HFFc6 (cell line): ENCODE results near the gene BFSP1. TPM values are rescaled to one million over a fixed set of nuclear protein-coding genes. Genes with fewer than 3 reads are reported as not detected.

Experiments used
- DNase-seq: peaks from one replicate; pipeline ENCODE4 v3.0.0-alpha.2; 2018
- H3K27ac Mint-ChIP-seq: 2 replicates; pipeline ENCODE4 v1.8.0; 2020; ENCODE audit warnings: mild to moderate bottlenecking, mixed read lengths
- H3K27me3 Mint-ChIP-seq: 2 replicates; pipeline ENCODE4 v1.8.0; 2021; ENCODE audit warnings: mild to moderate bottlenecking, moderate library complexity, mixed read lengths; ENCODE audit not compliant: insufficient read depth
- H3K36me3 Mint-ChIP-seq: 2 replicates; pipeline ENCODE4 v1.8.0; 2021; ENCODE audit warnings: low read depth, mixed read lengths
- H3K4me1 Mint-ChIP-seq: 2 replicates; pipeline ENCODE4 v1.8.0; 2020; ENCODE audit warnings: low read depth, mixed read lengths
- H3K4me3 Mint-ChIP-seq: 2 replicates; pipeline ENCODE4 v1.8.0; 2020; ENCODE audit warnings: mild to moderate bottlenecking, moderate library complexity, mixed read lengths
- H3K9me3 Mint-ChIP-seq: 2 replicates; pipeline ENCODE4 v1.8.0; 2020; ENCODE audit warnings: mild to moderate bottlenecking, mixed read lengths
- CTCF ChIP-seq: fragments of 200-600 bp; sonication (generic); IDR thresholded peaks from 2 replicates; pipeline ENCODE4 v1.5.0; 2021; ENCODE audit warnings: antibody characterized with exemption, mild to moderate bottlenecking
- total RNA-seq, 6 experiments: library from RNA; stranded (reverse); fragmentation: NEBNext Ultra II Directional; extraction: Animal tissue kit (Norgen Biotek cat#: 25700); gene quantifications; 2 replicates in 1 of 6; 3 replicates in 5 of 6; pipeline ENCODE4 v1.2.3, GENCODE V29; 2021

Gene BFSP1
- total RNA-seq, 6 experiments from 2014 or later, result 1.2 to 2.5 (median 1.8) TPM

- no peak for TF ChIP-seq CTCF
- no peak for DNase-seq
- H3K4me3 Mint-ChIP-seq, result no peak overlapping the region
- H3K9me3 Mint-ChIP-seq, result no peaks in the 10 kb centered on the region
- no peaks in the 10 kb centered on the region for H3K27me3 Mint-ChIP-seq
- H3K4me1 Mint-ChIP-seq, result peaks cover 47% of the 10 kb centered on the region
- H3K27ac Mint-ChIP-seq, result no peak overlapping the region
- peaks cover 1% of the 10 kb centered on the region for H3K36me3 Mint-ChIP-seq
These were observed 23.9 kb upstream of the BFSP1 start for GRCh38 chr20:17555106-17555505.

DNA sequence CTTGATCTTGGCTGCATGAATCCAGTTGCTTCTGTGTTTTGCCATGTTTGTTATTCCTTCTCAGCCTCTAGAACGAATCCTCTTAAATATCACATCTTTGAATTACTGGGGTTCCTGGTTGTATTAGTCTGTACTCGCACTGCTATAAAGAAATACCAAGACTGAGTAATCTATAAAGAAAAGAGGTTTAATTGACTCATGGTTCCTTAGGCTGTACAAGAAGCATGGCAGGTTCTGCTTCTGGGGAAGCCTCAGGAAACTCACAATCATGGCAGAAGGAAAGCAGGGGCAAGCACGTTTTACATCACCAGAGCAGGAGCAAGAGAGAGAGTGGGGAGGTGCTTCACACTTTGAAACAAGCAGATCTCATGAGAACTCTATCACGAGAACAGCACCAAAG lies 18.0 kb upstream of the BFSP1 start:
- H3K4me1 Mint-ChIP-seq, result peaks cover under 1% of the 10 kb centered on the region
- no peak for TF ChIP-seq CTCF
- no peaks in the 10 kb centered on the region; the same call in 1 of the 2 replicates for H3K27me3 Mint-ChIP-seq

DNA sequence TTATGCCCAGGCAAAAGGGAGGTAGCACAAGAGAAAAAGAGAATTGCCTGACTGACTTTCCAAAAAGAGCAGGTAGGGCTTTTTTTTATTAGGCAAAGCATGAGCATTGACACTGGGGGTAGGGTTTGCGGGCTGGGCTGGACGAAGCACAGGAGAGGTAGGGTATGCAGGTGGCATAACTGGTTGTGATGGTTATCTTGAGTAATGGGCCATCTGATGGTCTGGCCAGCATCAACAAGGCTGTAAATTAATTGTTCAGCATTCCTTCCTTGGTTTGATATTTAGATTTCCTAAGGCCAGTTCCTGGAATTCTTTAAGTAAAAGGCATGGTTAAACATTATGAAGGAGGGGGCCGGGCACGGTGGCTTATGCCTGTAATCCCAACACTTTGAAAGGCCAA lies 13.9 kb upstream of the BFSP1 start:
- Mint-ChIP-seq H3K27me3 (peaks cover 4% of the 10 kb centered on the region), H3K4me3 (no peak overlapping the region), H3K27ac (no peak overlapping the region), H3K4me1 (peaks cover 31% of the 10 kb centered on the region), H3K9me3 (no peaks in the 10 kb centered on the region), H3K36me3 (peaks cover 5% of the 10 kb centered on the region; the same call in 1 of the 2 replicates)
- DNase-seq, result no peak
- no peak for TF ChIP-seq CTCF

More for the DNA sequence above, 18.0 kb upstream of the BFSP1 start:
- peaks cover 5% of the 10 kb centered on the region; the same call in 1 of the 2 replicates for H3K36me3 Mint-ChIP-seq
- DNase-seq, result no peak
- H3K4me3 Mint-ChIP-seq, result no peak overlapping the region
- no peaks in the 10 kb centered on the region for H3K9me3 Mint-ChIP-seq
- H3K27ac Mint-ChIP-seq, result no peak overlapping the region

DNA sequence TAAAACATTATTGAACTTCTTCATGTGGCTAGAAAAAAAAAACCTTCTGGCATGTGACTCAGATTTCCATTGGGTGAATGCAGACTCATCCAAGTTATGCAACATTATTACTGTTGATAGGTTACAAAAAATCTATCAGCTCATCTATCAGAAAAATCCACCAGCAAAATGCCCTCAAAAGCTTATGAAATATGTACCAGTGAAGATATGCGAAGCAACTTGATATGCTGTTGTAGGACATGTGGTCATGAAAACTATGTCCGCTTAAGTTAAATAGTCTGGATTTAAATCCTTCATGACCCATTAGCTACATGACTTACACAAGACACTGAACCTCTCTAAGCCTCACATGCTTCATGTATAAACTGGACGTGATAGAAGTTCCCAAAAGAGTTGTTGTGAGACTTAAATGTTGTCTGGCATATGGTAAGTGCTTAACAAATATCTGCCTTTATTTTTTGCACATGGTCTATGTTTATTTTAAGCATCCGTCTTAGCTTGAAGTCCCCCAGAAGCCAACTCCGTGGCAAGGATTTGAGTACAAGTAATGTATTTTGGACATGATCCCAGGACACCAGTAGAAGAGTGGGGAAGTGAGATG lies 12.5 kb upstream of the BFSP1 start:
- TF ChIP-seq CTCF, result no peak
- Mint-ChIP-seq H3K9me3 (no peaks in the 10 kb centered on the region), H3K36me3 (no peaks in the 10 kb centered on the region), H3K27me3 (peaks cover 4% of the 10 kb centered on the region), H3K27ac (peak overlapping the region; percentile 91), H3K4me1 (peaks cover 31% of the 10 kb centered on the region), H3K4me3 (peak overlapping the region; percentile 77)
- peak; percentile 34 for DNase-seq

GRCh38 chr20:17542993-17543412 lies 11.8 kb upstream of the BFSP1 start:
- Mint-ChIP-seq H3K27me3 (peaks cover 4% of the 10 kb centered on the region), H3K4me3 (peak overlapping the region; percentile 77), H3K36me3 (no peaks in the 10 kb centered on the region), H3K27ac (peak overlapping the region; percentile 91), H3K4me1 (peaks cover 31% of the 10 kb centered on the region), H3K9me3 (no peaks in the 10 kb centered on the region)
- no peak for TF ChIP-seq CTCF
- peak; percentile 76 for DNase-seq
